IMR-90 (cell line): ENCODE data around the gene NRDC. TPM values are rescaled to one million over a fixed set of nuclear protein-coding genes. Genes with fewer than 3 reads are reported as not detected.

ENCODE experiments used
- ATAC-seq: fragments of 200-7000 bp; cut with Tn5 transposase; 2 replicates; pipeline ENCODE4 v1.9.1; 2020; ENCODE audit warnings: low read depth, mild to moderate bottlenecking, moderate library complexity
- BruUV-seq: library from RNA; stranded (reverse); fragments of 400-500 nt; replicated peaks from 2 replicates; lab custom pipeline; 2021; lab: Mats Ljungman, UMichigan
- CTCF ChIA-PET: fragments of 300-600 bp; formaldehyde crosslinking; extraction: SDS; loops from one replicate; lab custom pipeline; 2021; ENCODE audit warnings: antibody characterized with exemption; lab: Yijun Ruan, JAX
- POLR2A ChIA-PET: fragments of 300-600 bp; sonication (Branson Sonifier 250); formaldehyde crosslinking; loops from one replicate; lab custom pipeline; 2022; ENCODE audit warnings: antibody characterized with exemption; ENCODE audit not compliant: unreplicated experiment; lab: Charles Lee
- DNase-seq: peaks from one replicate; pipeline ENCODE4 v3.0.0; 2013
- H2AFZ ChIP-seq: replicated peaks from 2 replicates; pipeline ENCODE3; 2013; ENCODE audit warnings: low read length, mild to moderate bottlenecking; ENCODE audit not compliant: poor library complexity
- H2AK5ac ChIP-seq: 2 replicates; pipeline ENCODE4 v1.6.1; 2013; ENCODE audit warnings: low read depth, low read length, inconsistent platforms
- H2AK9ac ChIP-seq: replicated peaks from 2 replicates; pipeline ENCODE3; 2013; ENCODE audit warnings: mild to moderate bottlenecking, low read depth, low read length, moderate library complexity; ENCODE audit not compliant: poor library complexity
- H2BK120ac ChIP-seq: 2 replicates; pipeline ENCODE4 v1.6.1; 2013; ENCODE audit warnings: low read depth, low read length, inconsistent platforms
- H2BK15ac ChIP-seq: 3 replicates; pipeline ENCODE4 v1.6.1; 2013; ENCODE audit warnings: low read depth, low read length, inconsistent platforms
- H2BK20ac ChIP-seq: 2 replicates; pipeline ENCODE4 v1.6.1; 2013; ENCODE audit warnings: low read depth, mild to moderate bottlenecking, inconsistent platforms, low read length, moderate library complexity
- H2BK5ac ChIP-seq: 2 replicates; pipeline ENCODE4 v1.6.1; 2013; ENCODE audit warnings: mild to moderate bottlenecking, low read depth, low read length, inconsistent platforms; ENCODE audit not compliant: poor library complexity, severe bottlenecking
- H3K14ac ChIP-seq: replicated peaks from 2 replicates; pipeline ENCODE4 v1.6.1; 2013; ENCODE audit warnings: low read depth, low read length, inconsistent platforms
- H3K18ac ChIP-seq: 2 replicates; pipeline ENCODE4 v1.6.1; 2013; ENCODE audit warnings: low read depth, low read length, control low read depth
- H3K23ac ChIP-seq: 2 replicates; pipeline ENCODE4 v1.6.1; 2013; ENCODE audit warnings: low read depth, low read length, inconsistent platforms
- H3K27ac ChIP-seq: 2 replicates; pipeline ENCODE4 v1.5.1; 2013; ENCODE audit warnings: mild to moderate bottlenecking, control low read depth, low read length; ENCODE audit not compliant: insufficient read depth
- H3K27me3 ChIP-seq: 2 replicates; pipeline ENCODE4 v1.6.1; 2013; ENCODE audit warnings: low read length; ENCODE audit not compliant: control insufficient read depth, insufficient read depth
- H3K36me3 ChIP-seq: 2 replicates; pipeline ENCODE4 v1.6.1; 2013; ENCODE audit warnings: low read length, mixed read lengths; ENCODE audit not compliant: control insufficient read depth, insufficient read depth
- H3K4ac ChIP-seq: 2 replicates; pipeline ENCODE4 v1.6.1; 2013; ENCODE audit warnings: low read depth, low read length, inconsistent platforms
- H3K4me1 ChIP-seq: 2 replicates; pipeline ENCODE4 v1.6.1; 2013; ENCODE audit warnings: low read length, mixed read lengths; ENCODE audit not compliant: control insufficient read depth, insufficient read depth
- H3K4me2 ChIP-seq: 2 replicates; pipeline ENCODE4 v1.6.1; 2013; ENCODE audit warnings: low read depth, mild to moderate bottlenecking, control low read depth, low read length, moderate library complexity
- H3K4me3 ChIP-seq: 2 replicates; pipeline ENCODE4 v1.5.1; 2013; ENCODE audit warnings: low read depth, mild to moderate bottlenecking, control low read depth, low read length, moderate library complexity; ENCODE audit not compliant: insufficient read depth
- H3K56ac ChIP-seq: 2 replicates; pipeline ENCODE4 v1.6.1; 2013; ENCODE audit warnings: low read length, inconsistent platforms; ENCODE audit not compliant: insufficient read depth; ENCODE audit errors: extremely low read depth
- H3K79me1 ChIP-seq, 2 experiments: 2 replicates each; pipeline ENCODE4 v1.6.1; 2013; ENCODE audit warnings: low read length in 2 of 2, inconsistent platforms in 1 of 2, low read depth in 1 of 2
- H3K9ac ChIP-seq: 2 replicates; pipeline ENCODE4 v1.6.1; 2013; ENCODE audit warnings: low read depth, low read length, control low read depth
- H3K9me1 ChIP-seq: 2 replicates; pipeline ENCODE4 v1.6.1; 2013; ENCODE audit warnings: low read length, inconsistent platforms; ENCODE audit not compliant: insufficient read depth
- H3K9me3 ChIP-seq: 2 replicates; pipeline ENCODE4 v1.6.1; 2013; ENCODE audit warnings: low read length; ENCODE audit not compliant: control insufficient read depth, insufficient read depth
- H4K20me1 ChIP-seq: 2 replicates; pipeline ENCODE4 v1.6.1; 2013; ENCODE audit warnings: low read length, inconsistent platforms; ENCODE audit not compliant: insufficient read depth
- H4K5ac ChIP-seq: 2 replicates; pipeline ENCODE4 v1.6.1; 2013; ENCODE audit warnings: mild to moderate bottlenecking, low read depth, low read length, control low read depth
- H4K8ac ChIP-seq, 2 experiments: 2 replicates each; pipeline ENCODE4 v1.6.1; 2013; ENCODE audit warnings: low read depth in 2 of 2, low read length in 2 of 2, control low read depth in 1 of 2, inconsistent platforms in 1 of 2
- H4K91ac ChIP-seq: 2 replicates; pipeline ENCODE4 v1.6.1; 2013; ENCODE audit warnings: low read depth, low read length, inconsistent platforms; ENCODE audit not compliant: insufficient read depth
- MAFK ChIP-seq: IDR thresholded peaks from 2 replicates; pipeline ENCODE4 v1.6.1; 2012; ENCODE audit warnings: low read depth, low read length, improper control_type of control experiment
- RAD21 ChIP-seq: IDR thresholded peaks from 2 replicates; pipeline ENCODE4 v1.6.1; 2012; ENCODE audit warnings: low read length, improper control_type of control experiment
- RCOR1 ChIP-seq: IDR thresholded peaks from 2 replicates; pipeline ENCODE4 v1.6.1; 2012; ENCODE audit warnings: mild to moderate bottlenecking, low read length, improper control_type of control experiment; ENCODE audit not compliant: insufficient replicate concordance
- RFX5 ChIP-seq: IDR thresholded peaks from 2 replicates; pipeline ENCODE4 v1.8.0; 2012; ENCODE audit warnings: low read depth, mild to moderate bottlenecking, low read length, moderate library complexity
- SMC3 ChIP-seq: fragments of 150-350 bp; IDR thresholded peaks from 2 replicates; pipeline ENCODE4 v1.6.1; 2016; ENCODE audit warnings: low read depth, mild to moderate bottlenecking, antibody characterized with exemption, low read length, moderate library complexity
- WGBS, 2 experiments: methylation state at CpG; one replicate each; pipeline versions ENCODE4 v1.1.5 to v1.1.7; 2013; ENCODE audit warnings: missing lambda C conversion rate in 2 of 2; ENCODE audit not compliant: insufficient read length in 1 of 2; ENCODE audit errors: extremely low coverage in 2 of 2; 5-methylcytosine and 5-hydroxymethylcytosine counted together
- dilution Hi-C: fragments of 300-500 bp; cut with HindIII; formaldehyde crosslinking; loops from one replicate; pipeline ENCODE4 v1.14.3; 2018; ENCODE audit warnings: low sequenced_read_pairs; ENCODE audit not compliant: unreplicated experiment
- in situ Hi-C: fragments of 300-500 bp; cut with MboI; formaldehyde crosslinking; loops from 3 replicates; pipeline ENCODE4 v1.14.3; 2019; ENCODE audit warnings: low sequenced_read_pairs, inconsistent platforms, mixed read lengths
- intact Hi-C: fragments of 100-400 bp; cut with micrococcal nuclease; formaldehyde crosslinking; loops from 2 replicates; pipeline ENCODE4 v1.10.0; 2022
- polyA plus RNA-seq, 3 experiments: library from polyadenylated mRNA; depleted of rRNA; stranded (reverse); fragments of >200 nt; gene quantifications; 2 replicates each; pipeline ENCODE4 v1.2.3, GENCODE V29; 2012; ENCODE audit warnings: low replicate concordance in 1 of 3
- total RNA-seq: library from RNA; depleted of rRNA; stranded (reverse); fragments of >200 nt; gene quantifications from 2 replicates; pipeline ENCODE4 v1.2.3, GENCODE V29; 2012
- TF ChIP-seq, protein P1 (sequence below): fragments of 150-350 bp; IDR thresholded peaks from 2 replicates; pipeline ENCODE4 v1.6.1; 2017; ENCODE audit warnings: mild to moderate bottlenecking, antibody characterized with exemption, low read length, low read depth
- TF ChIP-seq, protein P2 (sequence below): fragments of 150-350 bp; IDR thresholded peaks from 2 replicates; pipeline ENCODE4 v1.6.1; 2016; ENCODE audit warnings: low read depth, mild to moderate bottlenecking, low read length, moderate library complexity, borderline replicate concordance
- TF ChIP-seq, protein P3 (sequence below): conservative IDR thresholded peaks from 2 replicates; pipeline ENCODE4 v1.5.1; 2012; ENCODE audit warnings: mild to moderate bottlenecking, low read depth, low read length, improper control_type of control experiment

Gene NRDC
- total and polyA plus RNA-seq, 2 of the 4 experiments (the other 2 are of a cell fraction): 75.8 to 84.7 TPM

DNA sequence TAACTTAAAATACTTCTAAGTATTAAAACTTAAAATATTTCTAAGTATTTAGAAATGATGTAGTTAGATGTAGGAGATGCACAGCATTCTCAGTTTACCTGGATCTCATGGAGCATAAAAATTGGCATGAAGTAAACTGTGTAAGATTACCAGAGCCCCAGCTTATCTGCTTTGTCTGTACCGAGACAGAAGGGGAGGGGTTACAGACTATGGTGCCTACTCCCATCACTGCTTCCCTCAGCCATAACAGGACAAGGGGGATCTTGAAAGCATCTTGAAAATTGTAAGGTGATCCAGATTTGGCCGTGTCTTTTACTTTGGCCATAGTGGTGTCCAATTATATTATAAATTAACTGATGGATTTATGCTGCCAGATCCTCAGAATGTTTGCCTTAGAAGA, 18.8 kb downstream of the NRDC start:
- no peak overlapping the region for H2BK15ac ChIP-seq
- ChIA-PET CTCF (no interaction called here), POLR2A (no interaction called here)
- H2BK5ac ChIP-seq: no peak overlapping the region
- H3K9me3 ChIP-seq: no peaks in the 10 kb centered on the region
- H3K4me3 ChIP-seq: no peak overlapping the region
- H3K79me1 ChIP-seq: peaks cover 42 to 67% of the 10 kb centered on the region in 2 experiments
- in situ Hi-C loops (no loop called here), dilution Hi-C loops (no loop called here), intact Hi-C loops (no loop called here)
- no peak overlapping the region for H3K56ac ChIP-seq
- no peak overlapping the region for H3K9ac ChIP-seq
- H2AK9ac ChIP-seq: no peak overlapping the region
- H3K4ac ChIP-seq: no peak overlapping the region
- H2AFZ ChIP-seq: no peak overlapping the region
- H3K27me3 ChIP-seq: no peaks in the 10 kb centered on the region
- no peak for TF ChIP-seq RAD21
- TF ChIP-seq, protein P1, sequence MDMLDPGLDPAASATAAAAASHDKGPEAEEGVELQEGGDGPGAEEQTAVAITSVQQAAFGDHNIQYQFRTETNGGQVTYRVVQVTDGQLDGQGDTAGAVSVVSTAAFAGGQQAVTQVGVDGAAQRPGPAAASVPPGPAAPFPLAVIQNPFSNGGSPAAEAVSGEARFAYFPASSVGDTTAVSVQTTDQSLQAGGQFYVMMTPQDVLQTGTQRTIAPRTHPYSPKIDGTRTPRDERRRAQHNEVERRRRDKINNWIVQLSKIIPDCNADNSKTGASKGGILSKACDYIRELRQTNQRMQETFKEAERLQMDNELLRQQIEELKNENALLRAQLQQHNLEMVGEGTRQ: no peak
- no peak for TF ChIP-seq MAFK
- no peak for TF ChIP-seq SMC3
- TF ChIP-seq, protein P2, sequence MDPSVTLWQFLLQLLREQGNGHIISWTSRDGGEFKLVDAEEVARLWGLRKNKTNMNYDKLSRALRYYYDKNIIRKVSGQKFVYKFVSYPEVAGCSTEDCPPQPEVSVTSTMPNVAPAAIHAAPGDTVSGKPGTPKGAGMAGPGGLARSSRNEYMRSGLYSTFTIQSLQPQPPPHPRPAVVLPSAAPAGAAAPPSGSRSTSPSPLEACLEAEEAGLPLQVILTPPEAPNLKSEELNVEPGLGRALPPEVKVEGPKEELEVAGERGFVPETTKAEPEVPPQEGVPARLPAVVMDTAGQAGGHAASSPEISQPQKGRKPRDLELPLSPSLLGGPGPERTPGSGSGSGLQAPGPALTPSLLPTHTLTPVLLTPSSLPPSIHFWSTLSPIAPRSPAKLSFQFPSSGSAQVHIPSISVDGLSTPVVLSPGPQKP: no peak
- no peak for TF ChIP-seq RCOR1
- TF ChIP-seq RFX5: no peak
- TF ChIP-seq, protein P3, sequence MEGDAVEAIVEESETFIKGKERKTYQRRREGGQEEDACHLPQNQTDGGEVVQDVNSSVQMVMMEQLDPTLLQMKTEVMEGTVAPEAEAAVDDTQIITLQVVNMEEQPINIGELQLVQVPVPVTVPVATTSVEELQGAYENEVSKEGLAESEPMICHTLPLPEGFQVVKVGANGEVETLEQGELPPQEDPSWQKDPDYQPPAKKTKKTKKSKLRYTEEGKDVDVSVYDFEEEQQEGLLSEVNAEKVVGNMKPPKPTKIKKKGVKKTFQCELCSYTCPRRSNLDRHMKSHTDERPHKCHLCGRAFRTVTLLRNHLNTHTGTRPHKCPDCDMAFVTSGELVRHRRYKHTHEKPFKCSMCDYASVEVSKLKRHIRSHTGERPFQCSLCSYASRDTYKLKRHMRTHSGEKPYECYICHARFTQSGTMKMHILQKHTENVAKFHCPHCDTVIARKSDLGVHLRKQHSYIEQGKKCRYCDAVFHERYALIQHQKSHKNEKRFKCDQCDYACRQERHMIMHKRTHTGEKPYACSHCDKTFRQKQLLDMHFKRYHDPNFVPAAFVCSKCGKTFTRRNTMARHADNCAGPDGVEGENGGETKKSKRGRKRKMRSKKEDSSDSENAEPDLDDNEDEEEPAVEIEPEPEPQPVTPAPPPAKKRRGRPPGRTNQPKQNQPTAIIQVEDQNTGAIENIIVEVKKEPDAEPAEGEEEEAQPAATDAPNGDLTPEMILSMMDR: no peak
- no peak overlapping the region for H2BK120ac ChIP-seq
- H4K91ac ChIP-seq: no peak overlapping the region
- ATAC-seq (no peak), DNase-seq (no peak)
- H3K18ac ChIP-seq: no peak overlapping the region
- H3K4me1 ChIP-seq: no peaks in the 10 kb centered on the region
- H4K5ac ChIP-seq: no peak overlapping the region
- no peak overlapping the region for H3K14ac ChIP-seq
- H3K9me1 ChIP-seq: peaks cover 6% of the 10 kb centered on the region
- H4K8ac ChIP-seq: no peak overlapping the region
- H3K4me2 ChIP-seq: no peak overlapping the region
- peaks cover 2% of the 10 kb centered on the region; the same call in 1 of the 2 replicates for H3K36me3 ChIP-seq
- H3K27ac ChIP-seq: no peak overlapping the region
- BruUV-seq: no TSS peak
- H2BK20ac ChIP-seq: no peak overlapping the region
- no peak overlapping the region for H2AK5ac ChIP-seq
- H3K23ac ChIP-seq: no peak overlapping the region
- WGBS, 2 experiments: no CpG with 5 or more reads among the region's 2 CpGs
- H4K20me1 ChIP-seq: peaks cover 36% of the 10 kb centered on the region
